HPDE6-E6E7 (cell line): ENCODE data around the gene FITM1.
"Not testable (repeated sequence)": the region's sequence is repeated elsewhere in the genome, so short reads cannot be mapped to it uniquely, and the experiment has no call there.

Experiments
- DNase-seq: peaks from one replicate; pipeline ENCODE4 v3.0.0; 2011; ENCODE audit warnings: missing footprints; ENCODE audit errors: extremely low spot score

The FITM1 gene

GRCh38 chr14:24098229-24098926 is 32.1 kb upstream of the FITM1 start:
- DNase-seq: no peak

- DNase-seq: no peak
Observed at GRCh38 chr14:24098927-24099813, 31.3 kb upstream of the FITM1 start.

GRCh38 chr14:24100197-24100981 is 30.1 kb upstream of the FITM1 start:
- no peak for DNase-seq

GRCh38 chr14:24100982-24101494 is 29.4 kb upstream of the FITM1 start:
- DNase-seq: no peak

GRCh38 chr14:24102357-24103048 is 28.0 kb upstream of the FITM1 start:
- no peak for DNase-seq

- DNase-seq: no peak
Observed at GRCh38 chr14:24103451-24103850, 27.0 kb upstream of the FITM1 start.

- not testable (repeated sequence) for DNase-seq
Observed at GRCh38 chr14:24105609-24106239, 24.7 kb upstream of the FITM1 start.

- DNase-seq: no peak
Observed at GRCh38 chr14:24106672-24107271, 23.7 kb upstream of the FITM1 start.

- no peak for DNase-seq
Observed at GRCh38 chr14:24108336-24108874, 22.1 kb upstream of the FITM1 start.

GRCh38 chr14:24110060-24110459 is 20.4 kb upstream of the FITM1 start:
- DNase-seq: no peak

GRCh38 chr14:24110523-24110922 is 19.9 kb upstream of the FITM1 start:
- DNase-seq: no peak

- DNase-seq: no peak
Observed at GRCh38 chr14:24113379-24113800, 17.1 kb upstream of the FITM1 start.

- peak; percentile 71 for DNase-seq
Observed at GRCh38 chr14:24113801-24114531, 16.5 kb upstream of the FITM1 start.

GRCh38 chr14:24114532-24115421 is 15.7 kb upstream of the FITM1 start, which contains the start of the genes DCAF11 and NRL:
TSS of gene DCAF11 (plus strand) at chr14:24114777. CDS start at chr14:24115595, 818 bp downstream.
TSS of gene NRL (minus strand) at chr14:24114949. CDS start at chr14:24082848, 32,101 bp downstream.
- DNase-seq: peak; percentile 100

GRCh38 chr14:24115422-24116127 is 14.9 kb upstream of the FITM1 start:
- DNase-seq: no peak

- DNase-seq: no peak
Observed at GRCh38 chr14:24116128-24116814, 14.2 kb upstream of the FITM1 start.

GRCh38 chr14:24117179-24117578 is 13.3 kb upstream of the FITM1 start:
- no peak for DNase-seq
